GM13976 (cell line): Measurements from ENCODE around the gene NETO2.
"Not testable (repeated sequence)": the region's sequence is repeated elsewhere in the genome, so short reads cannot be mapped to it uniquely, and the experiment has no call there.

ENCODE experiments used
- DNase-seq: peaks from one replicate; pipeline ENCODE4 v3.0.0; 2012; ENCODE audit warnings: low spot score
- in situ Hi-C: fragments of 300-500 bp; cut with MboI; formaldehyde crosslinking; loops from one replicate; pipeline ENCODE4 v1.12.0; 2022; ENCODE audit warnings: low sequenced_read_pairs, mixed read lengths, inconsistent platforms; ENCODE audit not compliant: unreplicated experiment
- TF ChIP-seq, protein P1 (sequence below): IDR thresholded peaks from 2 replicates; pipeline ENCODE4 v1.5.1; 2012; ENCODE audit warnings: borderline replicate concordance, mild to moderate bottlenecking; ENCODE audit not compliant: insufficient read depth; ENCODE audit errors: extremely low read depth, missing control alignments, control extremely low read depth

NETO2 gene

DNA sequence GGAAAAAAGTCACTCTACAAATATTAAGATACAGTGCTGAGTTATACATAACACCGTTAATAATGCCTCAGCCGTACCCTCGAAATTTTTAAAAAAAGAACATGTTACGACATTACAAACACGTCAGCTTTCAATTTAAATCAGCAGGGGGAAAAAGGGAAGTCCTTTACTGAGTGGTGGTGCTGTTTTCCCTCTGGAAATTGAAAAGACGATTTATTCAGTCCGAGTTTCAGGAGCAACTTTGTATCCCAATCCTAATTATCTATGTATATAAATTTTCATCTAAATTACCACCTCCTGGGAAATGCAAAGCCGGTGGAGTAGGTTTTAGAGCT is 1.3 kb downstream of the NETO2 start:
- TF ChIP-seq, protein P1, sequence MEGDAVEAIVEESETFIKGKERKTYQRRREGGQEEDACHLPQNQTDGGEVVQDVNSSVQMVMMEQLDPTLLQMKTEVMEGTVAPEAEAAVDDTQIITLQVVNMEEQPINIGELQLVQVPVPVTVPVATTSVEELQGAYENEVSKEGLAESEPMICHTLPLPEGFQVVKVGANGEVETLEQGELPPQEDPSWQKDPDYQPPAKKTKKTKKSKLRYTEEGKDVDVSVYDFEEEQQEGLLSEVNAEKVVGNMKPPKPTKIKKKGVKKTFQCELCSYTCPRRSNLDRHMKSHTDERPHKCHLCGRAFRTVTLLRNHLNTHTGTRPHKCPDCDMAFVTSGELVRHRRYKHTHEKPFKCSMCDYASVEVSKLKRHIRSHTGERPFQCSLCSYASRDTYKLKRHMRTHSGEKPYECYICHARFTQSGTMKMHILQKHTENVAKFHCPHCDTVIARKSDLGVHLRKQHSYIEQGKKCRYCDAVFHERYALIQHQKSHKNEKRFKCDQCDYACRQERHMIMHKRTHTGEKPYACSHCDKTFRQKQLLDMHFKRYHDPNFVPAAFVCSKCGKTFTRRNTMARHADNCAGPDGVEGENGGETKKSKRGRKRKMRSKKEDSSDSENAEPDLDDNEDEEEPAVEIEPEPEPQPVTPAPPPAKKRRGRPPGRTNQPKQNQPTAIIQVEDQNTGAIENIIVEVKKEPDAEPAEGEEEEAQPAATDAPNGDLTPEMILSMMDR = no peak
- peak; percentile 48 for DNase-seq
- in situ Hi-C loops = loop anchor here (25.0 kb wide), 1 partner anchor 180 kb away; the partner anchor contains the start of gene DNAJA2

DNA sequence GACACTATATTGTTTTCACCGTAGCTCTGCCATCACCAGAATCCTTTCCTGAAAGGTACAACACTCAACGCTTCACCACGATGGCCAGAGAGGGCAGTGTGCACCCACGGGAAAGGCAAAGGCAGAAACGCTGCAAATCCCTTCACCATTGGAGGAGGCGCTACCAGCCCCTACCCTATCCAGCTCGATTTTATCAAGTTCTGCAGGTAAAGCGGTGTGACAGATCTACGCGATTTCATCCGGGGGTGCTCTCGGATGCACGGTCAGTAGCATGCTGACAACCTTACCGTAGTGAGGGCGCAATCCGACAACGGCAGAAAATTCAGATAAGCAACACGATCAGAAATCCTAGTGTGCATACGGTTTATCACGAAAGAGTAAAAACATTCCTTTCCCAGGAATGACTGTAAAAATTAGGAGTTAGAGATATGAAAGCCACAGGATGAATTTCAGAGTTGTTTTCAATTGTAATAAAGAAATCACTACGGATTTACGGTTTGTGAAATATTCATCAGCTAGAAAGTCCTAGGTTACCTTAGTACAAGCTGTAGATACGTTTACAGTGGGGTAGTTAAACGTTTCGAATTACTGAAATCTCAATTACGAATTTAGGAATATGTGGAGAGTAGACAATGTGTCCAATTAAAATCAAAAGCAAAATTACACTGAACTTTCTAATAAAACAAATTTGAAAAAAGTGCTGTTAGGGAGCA is 1.8 kb downstream of the NETO2 start:
- TF ChIP-seq, protein P1 = peak; percentile 94
- peak; percentile 77 for DNase-seq
- in situ Hi-C loops = loop anchor here (25.0 kb wide), 1 partner anchor 180 kb away; the partner anchor contains the start of gene DNAJA2

DNA sequence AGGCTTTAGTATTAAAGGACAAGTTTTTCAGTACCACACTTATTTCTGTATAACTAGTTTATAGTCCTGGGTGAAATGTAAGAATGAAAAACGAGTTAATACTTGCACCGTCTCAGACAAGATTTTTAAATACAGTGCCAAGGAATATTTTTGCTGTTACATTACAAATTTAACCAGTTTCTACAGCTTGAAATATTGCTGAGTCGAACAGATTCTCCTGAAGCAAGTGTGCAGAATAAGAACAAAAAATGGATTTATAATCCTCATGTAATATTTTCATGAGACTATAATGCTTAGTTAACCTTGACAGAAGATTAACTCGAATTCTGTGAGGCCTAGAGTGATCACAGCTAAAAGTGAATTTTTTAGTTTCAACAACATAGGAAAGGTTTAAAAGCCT is 3.1 kb downstream of the NETO2 start:
- in situ Hi-C loops = loop anchor here (25.0 kb wide), 1 partner anchor 178 kb away; the partner anchor contains the start of gene DNAJA2
- no peak for DNase-seq
- TF ChIP-seq, protein P1 = no peak

DNA sequence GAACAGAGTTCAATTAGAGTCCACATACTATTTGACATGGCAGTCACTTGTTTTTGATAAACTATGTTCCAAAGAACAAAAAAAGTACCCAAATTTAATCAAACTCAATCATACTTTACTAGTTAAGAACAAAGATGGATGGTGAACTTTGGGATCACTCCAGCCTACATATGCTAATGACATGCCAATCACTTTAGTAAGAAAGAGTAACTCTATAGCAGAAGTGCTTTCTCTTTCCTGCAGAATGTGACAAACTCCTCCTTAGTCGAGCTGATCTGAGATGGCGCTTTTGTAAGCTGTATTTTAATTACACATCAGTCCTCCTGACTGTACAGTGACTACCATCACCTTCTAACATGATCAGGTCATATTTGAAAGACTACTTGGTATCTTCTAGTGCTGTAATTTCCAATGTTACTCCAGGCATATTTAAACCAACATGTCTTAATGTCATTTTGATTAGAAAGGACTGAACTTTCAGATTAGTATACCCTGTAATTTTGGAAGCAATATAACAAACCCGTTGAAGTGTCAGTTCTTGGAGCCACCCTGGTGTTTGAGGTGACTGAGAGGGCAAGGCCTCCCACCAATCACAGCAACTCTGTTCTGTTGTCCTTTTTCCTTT is 4.1 kb downstream of the NETO2 start:
- TF ChIP-seq, protein P1 = no peak
- in situ Hi-C loops = loop anchor here (25.0 kb wide), 1 partner anchor 177 kb away; the partner anchor contains the start of gene DNAJA2
- DNase-seq = no peak

DNA sequence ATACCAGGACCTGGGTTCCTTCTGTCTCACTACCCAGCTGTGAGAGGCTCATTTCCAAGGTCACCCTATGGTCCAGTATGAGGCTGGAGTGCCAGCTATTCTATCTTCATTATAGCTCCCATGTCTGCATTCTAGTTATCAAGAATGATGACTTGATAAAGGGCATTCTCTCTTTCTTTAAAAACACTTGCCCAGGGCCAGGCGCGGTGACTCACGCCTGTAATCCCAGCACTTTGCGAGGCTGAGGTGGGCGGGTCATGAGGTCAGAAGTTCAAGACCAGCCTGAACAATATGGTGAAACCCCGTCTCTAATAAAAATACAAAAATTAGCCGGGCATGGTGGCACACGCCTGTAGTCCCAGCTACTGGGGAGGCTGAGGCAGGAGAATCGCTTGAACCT is 5.8 kb downstream of the NETO2 start:
- in situ Hi-C loops = loop anchor here (25.0 kb wide), 1 partner anchor 176 kb away; the partner anchor contains the start of gene DNAJA2
- not testable (repeated sequence) for DNase-seq

DNA sequence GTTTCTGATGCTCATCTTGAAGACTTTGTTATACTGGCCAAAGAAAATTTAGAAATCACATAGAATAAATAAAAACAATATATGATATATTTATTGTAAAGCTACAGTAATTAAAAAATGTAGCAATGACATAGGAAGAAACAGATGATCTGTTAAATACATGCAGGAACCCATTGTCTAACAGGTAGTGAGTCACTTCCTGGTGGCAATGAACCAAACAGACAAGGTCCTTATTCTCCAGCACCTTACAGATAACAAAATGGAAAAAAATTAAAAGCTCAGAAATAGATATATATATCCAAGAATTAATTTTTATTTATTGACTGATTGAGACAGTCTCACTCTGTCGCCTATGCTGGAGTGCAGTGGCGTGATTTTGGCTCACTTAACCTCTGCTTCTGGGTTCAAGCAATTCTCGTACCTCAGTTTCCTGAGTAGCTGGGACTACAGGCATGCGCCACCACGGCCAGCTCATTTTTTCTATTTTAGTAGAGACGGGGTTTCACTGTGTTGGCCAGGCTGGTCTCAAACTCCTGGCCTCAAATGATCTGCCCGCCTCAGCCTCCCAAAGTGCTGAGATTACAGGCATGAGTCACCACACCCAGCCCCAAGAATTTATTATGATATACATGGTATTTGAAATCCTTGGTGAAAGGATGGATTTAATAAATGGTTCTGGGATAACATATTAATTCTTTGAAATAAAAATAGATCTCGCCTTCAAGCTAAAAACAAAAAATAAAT is 7.5 kb downstream of the NETO2 start:
- TF ChIP-seq, protein P1 = no peak
- DNase-seq = peak; percentile 29
- in situ Hi-C loops = loop anchor here (25.0 kb wide), 1 partner anchor 174 kb away; the partner anchor contains the start of gene DNAJA2
